ENCODE data around the gene AK1.

GRCh38 chr9:127878652-127879390 is 1.3 kb upstream of the AK1 start:
- TF ChIP-seq CTCF (IDR thresholded peaks at IDR 0.05) (no peak), POLR2AphosphoS5 (IDR thresholded peaks at IDR 0.05) (no peak)
